Measurements from ENCODE around the gene TMEM130.

GRCh38 chr7:98840722-98841121 lies 29.1 kb downstream of the TMEM130 start:
- TF ChIP-seq CTCF (conservative IDR thresholded peaks at IDR 0.05 in 1 of 2, IDR thresholded peaks at IDR 0.05 in 1 of 2; ENCODE audit: low read depth in 1 of 2, low read length in 2 of 2): no peak
- TF ChIP-seq EZH2 (IDR thresholded peaks at IDR 0.05; ENCODE audit: low read length, missing control alignments): no peak
